GM12878 (cell line): ENCODE measurements around the gene PODN. TPM values are rescaled to one million over a fixed set of nuclear protein-coding genes. Genes with fewer than 3 reads are reported as not detected.

Experiments
- ATAC-seq: fragments of 200-7000 bp; cut with Tn5 transposase; 3 replicates; pipeline ENCODE4 v1.9.1; 2020; ENCODE audit warnings: mild to moderate bottlenecking, moderate library complexity
- BruUV-seq: library from RNA; stranded (reverse); fragments of 400-500 nt; replicated peaks from 2 replicates; lab custom pipeline; 2021; lab: Mats Ljungman, UMichigan
- CTCF ChIA-PET: fragments of 300-600 bp; sonication (Branson Sonifier 250); formaldehyde crosslinking; extraction: SDS; loops from one replicate; lab custom pipeline; 2021; ENCODE audit warnings: inconsistent platforms; lab: Yijun Ruan, JAX
- POLR2A ChIA-PET: fragments of 350-600 bp; formaldehyde crosslinking; extraction: SDS; loops from one replicate; lab custom pipeline; 2021; ENCODE audit warnings: inconsistent platforms; lab: Charles Lee
- RAD21 ChIA-PET: fragments of 300-600 bp; sonication (Branson Sonifier 250); formaldehyde crosslinking; loops from one replicate; lab custom pipeline; 2023; ENCODE audit warnings: antibody characterized with exemption; ENCODE audit not compliant: unreplicated experiment; lab: Charles Lee
- SMC1A ChIA-PET: fragments of 300-600 bp; sonication (Branson Sonifier 250); formaldehyde crosslinking; loops from one replicate; lab custom pipeline; 2023; ENCODE audit not compliant: unreplicated experiment, uncharacterized antibody; lab: Charles Lee
- DNase-seq: peaks from one replicate; pipeline ENCODE4 v3.0.0-alpha.2; 2011; ENCODE audit warnings: low read depth, low spot score
- FAIRE-seq: peaks from 3 replicates; lab custom pipeline; 2011; peaks lifted over from hg19 to GRCh38; lab: Jason Lieb, UNC
- H2AFZ ChIP-seq: 2 replicates; pipeline ENCODE4 v1.6.0; 2011; ENCODE audit warnings: low read depth, low read length, control low read depth; ENCODE audit not compliant: control insufficient read depth
- H3K27ac ChIP-seq: 2 replicates; pipeline ENCODE4 v1.5.1; 2011; ENCODE audit warnings: control low read depth; ENCODE audit not compliant: control insufficient read depth, insufficient read depth
- H3K27me3 ChIP-seq, 2 experiments: replicated peaks in 1 of 2; 2 replicates each; pipeline versions ENCODE4 v1.6.0 to v1.6.1; 2011; ENCODE audit warnings: low read length in 1 of 2; ENCODE audit not compliant: control insufficient read depth in 2 of 2, insufficient read depth in 2 of 2
- H3K36me3 ChIP-seq, 2 experiments: 2 replicates each; pipeline ENCODE4 v1.5.1; 2011; ENCODE audit warnings: low read length in 1 of 2; ENCODE audit not compliant: control insufficient read depth in 2 of 2, insufficient read depth in 2 of 2
- H3K4me1 ChIP-seq: 2 replicates; pipeline ENCODE4 v1.6.1; 2011; ENCODE audit warnings: mild to moderate bottlenecking, low read length, moderate library complexity, mixed read lengths; ENCODE audit not compliant: control insufficient read depth, insufficient read depth
- H3K4me2 ChIP-seq: 2 replicates; pipeline ENCODE4 v1.6.0; 2011; ENCODE audit warnings: control low read depth; ENCODE audit not compliant: control insufficient read depth, insufficient read depth
- H3K4me3 ChIP-seq: fragments of 200-600 bp; sonication (generic); 2 replicates; pipeline ENCODE4 v1.5.1; 2016
- H3K79me2 ChIP-seq: 2 replicates; pipeline ENCODE4 v1.6.0; 2011; ENCODE audit warnings: low read length; ENCODE audit not compliant: control insufficient read depth, insufficient read depth
- H3K9ac ChIP-seq: 2 replicates; pipeline ENCODE4 v1.8.0; 2011; ENCODE audit warnings: low read length, control low read depth, mixed read lengths; ENCODE audit not compliant: control insufficient read depth, insufficient read depth
- H3K9me3 ChIP-seq: replicated peaks from 3 replicates; pipeline ENCODE4 v1.5.1; 2011; ENCODE audit warnings: mild to moderate bottlenecking, low read length; ENCODE audit not compliant: control insufficient read depth, insufficient read depth
- H4K20me1 ChIP-seq: 2 replicates; pipeline ENCODE4 v1.6.0; 2011; ENCODE audit not compliant: control insufficient read depth, insufficient read depth
- BCL11A ChIP-seq: IDR thresholded peaks from 2 replicates; pipeline ENCODE4 v1.6.1; 2011; ENCODE audit warnings: low read depth, low read length
- BCLAF1 ChIP-seq: fragments of 450-650 bp; IDR thresholded peaks from 2 replicates; pipeline ENCODE4 v1.6.1; 2017; ENCODE audit warnings: antibody characterized with exemption, mild to moderate bottlenecking, moderate library complexity
- ELK1 ChIP-seq: IDR thresholded peaks from 2 replicates; pipeline ENCODE4 v1.6.1; 2012; ENCODE audit warnings: low read depth, low read length, improper control_type of control experiment
- JUNB ChIP-seq: IDR thresholded peaks from 2 replicates; pipeline ENCODE4 v1.6.1; 2016; ENCODE audit warnings: antibody characterized with exemption, mild to moderate bottlenecking
- KAT2A ChIP-seq: conservative IDR thresholded peaks from 2 replicates; pipeline ENCODE4 v1.6.1; 2011; ENCODE audit warnings: low read depth, low read length; ENCODE audit not compliant: control insufficient read depth
- NR2C1 ChIP-seq: fragments of 450-650 bp; IDR thresholded peaks from 2 replicates; pipeline ENCODE4 v1.6.1; 2017; ENCODE audit warnings: antibody characterized with exemption, mild to moderate bottlenecking, moderate library complexity
- PML ChIP-seq: IDR thresholded peaks from 2 replicates; pipeline ENCODE4 v1.6.1; 2012; ENCODE audit warnings: low read length, inconsistent platforms
- RAD51 ChIP-seq: fragments of 450-650 bp; IDR thresholded peaks from 2 replicates; pipeline ENCODE4 v1.6.1; 2016; ENCODE audit warnings: moderate library complexity, mild to moderate bottlenecking, inconsistent platforms
- RB1 ChIP-seq: fragments of 450-650 bp; formaldehyde crosslinking; IDR thresholded peaks from 2 replicates; pipeline ENCODE4 v1.6.1; 2017; ENCODE audit warnings: mild to moderate bottlenecking, borderline replicate concordance
- RCOR1 ChIP-seq: conservative IDR thresholded peaks from 2 replicates; pipeline ENCODE4 v1.6.1; 2012; ENCODE audit warnings: low read depth, low read length, improper control_type of control experiment
- STAT1 ChIP-seq: fragments of 450-650 bp; conservative IDR thresholded peaks from 2 replicates; pipeline ENCODE4 v1.6.1; 2014; ENCODE audit warnings: antibody characterized with exemption, mild to moderate bottlenecking
- SUPT20H ChIP-seq: IDR thresholded peaks from 2 replicates; pipeline ENCODE4 v1.6.1; 2011; ENCODE audit warnings: low read depth, mild to moderate bottlenecking, low read length, moderate library complexity, borderline replicate concordance; ENCODE audit not compliant: control insufficient read depth
- TCF3 ChIP-seq: IDR thresholded peaks from 2 replicates; pipeline ENCODE4 v1.6.1; 2012; ENCODE audit warnings: low read depth, mild to moderate bottlenecking, low read length, borderline replicate concordance; ENCODE audit not compliant: insufficient read depth
- USF1 ChIP-seq: IDR thresholded peaks from 2 replicates; pipeline ENCODE4 v1.6.1; 2011; ENCODE audit warnings: borderline replicate concordance, low read depth, mild to moderate bottlenecking, moderate library complexity, mixed read lengths, low read length; ENCODE audit not compliant: insufficient read depth; ENCODE audit errors: extremely low read length
- USF2 ChIP-seq: IDR thresholded peaks from 2 replicates; pipeline ENCODE4 v1.6.1; 2011; ENCODE audit warnings: low read depth, low read length, improper control_type of control experiment, borderline replicate concordance
- ZNF217 ChIP-seq: fragments of 450-650 bp; IDR thresholded peaks from 2 replicates; pipeline ENCODE4 v1.6.1; 2017; ENCODE audit warnings: antibody characterized with exemption, mild to moderate bottlenecking
- WGBS: methylation state at CpG from one replicate; pipeline ENCODE4 v1.1.6; 2016; ENCODE audit warnings: low lambda C conversion rate; ENCODE audit not compliant: insufficient replicate concordance, insufficient coverage; ENCODE audit errors: missing lambda C conversion rate; 5-methylcytosine and 5-hydroxymethylcytosine counted together
- in situ Hi-C: fragments of 300-500 bp; cut with MboI; formaldehyde crosslinking; loops from 9 replicates; pipeline ENCODE4 v1.14.3; 2018; ENCODE audit warnings: mixed read lengths
- intact Hi-C: fragments of 100-400 bp; cut with micrococcal nuclease; formaldehyde crosslinking; loops from one replicate; pipeline ENCODE4 v1.14.2; 2022; ENCODE audit not compliant: unreplicated experiment
- polyA plus RNA-seq, 11 experiments: library from polyadenylated mRNA; depleted of rRNA in 4 of 11; unstranded in 6 of 11; stranded (reverse) in 5 of 11; fragments of >200 nt; fragmentation: Nextera tagmentation in 4 of 11; fragmentation: Illumina TruSeq in 1 of 11; extraction: Ambion mirVana in 4 of 11; extraction: Trizol in 1 of 11; gene quantifications; 1 replicate in 1 of 11; 2 replicates in 10 of 11; pipeline versions ENCODE4 v1.2.1 to v1.2.3, GENCODE V29; 2011 to 2016; ENCODE audit warnings: inconsistent platforms in 2 of 11, missing spikeins in 2 of 11, low read depth in 1 of 11
- total RNA-seq, 4 experiments: library from RNA; depleted of rRNA in 3 of 4; stranded (reverse); fragments of >200 nt in 3 of 4; fragmentation: Illumina TruSeq in 1 of 4; extraction: Trizol in 1 of 4; gene quantifications; 2 replicates each; pipeline versions ENCODE4 v1.2.1 to v1.2.3, GENCODE V29; 2013 to 2021

The PODN gene
- total and polyA plus RNA-seq, 10 of the 15 experiments (the other 5 are each of a cell fraction or from before 2014, with no cell fraction given) = 0.10 TPM; not detected in 9

DNA sequence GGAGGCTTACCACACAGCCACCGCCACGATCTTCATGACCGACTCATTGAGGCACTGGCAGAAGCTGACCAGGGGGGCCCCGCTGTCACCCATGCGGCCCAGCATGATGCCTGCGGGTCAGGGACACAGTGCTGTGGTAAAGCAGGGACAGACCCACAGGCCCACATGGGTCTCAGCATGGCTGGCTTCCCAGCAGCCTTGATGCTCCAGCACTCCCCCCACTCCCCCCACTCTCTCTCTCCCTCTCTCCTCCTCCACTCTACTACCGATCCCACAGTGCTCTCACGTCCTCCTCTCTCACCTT, 31.4 kb downstream of the PODN start (continued):
- TF ChIP-seq BCLAF1 = no peak

- intact Hi-C loops (no loop called here), in situ Hi-C loops (no loop called here)
- no peak overlapping the region for H2AFZ ChIP-seq
- no peaks in the 10 kb centered on the region for H3K36me3 ChIP-seq
- DNase-seq (no peak), FAIRE-seq (no peak), ATAC-seq (no peak)
- RAD21 ChIA-PET = no interaction called here
- H3K27me3 ChIP-seq = no peaks in the 10 kb centered on the region; a peak in 1 of 4 replicates
- no peaks in the 10 kb centered on the region for H3K4me1 ChIP-seq
- SMC1A ChIA-PET = no interaction called here
- no peaks in the 10 kb centered on the region for H4K20me1 ChIP-seq
- POLR2A ChIA-PET = no interaction called here
- H3K9me3 ChIP-seq = peaks cover 6% of the 10 kb centered on the region; the same call in 2 of the 3 replicates
- TF ChIP-seq JUNB = no peak
- TF ChIP-seq BCL11A = no peak
- TF ChIP-seq USF2 = no peak
- TF ChIP-seq SUPT20H = no peak
- TF ChIP-seq RAD51 = no peak
- no peak for TF ChIP-seq TCF3
- TF ChIP-seq NR2C1 = no peak
- TF ChIP-seq STAT1 = no peak
- no peak for TF ChIP-seq ZNF217
- TF ChIP-seq ELK1 = no peak
- no peak for TF ChIP-seq PML
- no peak for TF ChIP-seq KAT2A
- no peak for TF ChIP-seq RCOR1
- no peak for TF ChIP-seq RB1
- TF ChIP-seq USF1 = no peak
- no peak overlapping the region for H3K4me2 ChIP-seq
- no peak overlapping the region for H3K4me3 ChIP-seq
- no peak overlapping the region for H3K9ac ChIP-seq
- H3K27ac ChIP-seq = no peak overlapping the region
- CTCF ChIA-PET = no interaction called here
- no peaks in the 10 kb centered on the region for H3K79me2 ChIP-seq
- WGBS = 57% methylated on average over 20 of the region's 20 CpGs
- BruUV-seq = no TSS peak
Measured at GRCh38 chr1:53093778-53094532, 31.9 kb downstream of the PODN start.
